PC-9 (cell line): Measurements from ENCODE around the gene UXS1. TPM values are rescaled to one million over a fixed set of nuclear protein-coding genes. Genes with fewer than 3 reads are reported as not detected.
"Not testable (repeated sequence)": the region's sequence is repeated elsewhere in the genome, so short reads cannot be mapped to it uniquely, and the experiment has no call there.

Experiments used
- Bru-seq: library from RNA; stranded (reverse); fragments of 400-500 nt; gene quantifications from one replicate; lab custom pipeline; 2021; lab: Mats Ljungman, UMichigan
- BruChase-seq, 2 experiments: library from RNA; stranded (reverse); fragments of 400-500 nt; gene quantifications; one replicate each; lab custom pipeline; 2021; lab: Mats Ljungman, UMichigan
- BruUV-seq: library from RNA; stranded (reverse); fragments of 400-500 nt; replicated peaks from 2 replicates; lab custom pipeline; 2021; lab: Mats Ljungman, UMichigan
- CTCF ChIA-PET: fragments of 300-600 bp; sonication (Branson Sonifier 250); formaldehyde crosslinking; loops from one replicate; lab custom pipeline; 2022; ENCODE audit warnings: antibody characterized with exemption; lab: Charles Lee
- POLR2A ChIA-PET: fragments of 300-600 bp; sonication (Branson Sonifier 250); formaldehyde crosslinking; loops from one replicate; lab custom pipeline; 2022; ENCODE audit warnings: antibody characterized with exemption; ENCODE audit not compliant: unreplicated experiment; lab: Charles Lee
- DNase-seq, 2 experiments: peaks; one replicate each; pipeline versions ENCODE4 v3.0.0 to v3.0.0-alpha.2; 2015 to 2022; ENCODE audit warnings: mixed read lengths in 1 of 2
- H2AFZ ChIP-seq: fragments of 200-600 bp; sonication (generic); 2 replicates; pipeline ENCODE4 v1.8.1; 2017; ENCODE audit warnings: antibody characterized with exemption
- H3F3A ChIP-seq: fragments of 200-600 bp; sonication (generic); 2 replicates; pipeline ENCODE4 v1.8.1; 2017; ENCODE audit warnings: antibody characterized with exemption, mild to moderate bottlenecking, low read depth; ENCODE audit not compliant: insufficient read depth
- H3K27ac ChIP-seq: fragments of 200-600 bp; sonication (generic); 2 replicates; pipeline ENCODE4 v1.6.1; 2016; ENCODE audit warnings: mixed run types
- H3K27me3 ChIP-seq: fragments of 200-600 bp; sonication (generic); 2 replicates; pipeline ENCODE4 v1.6.1; 2016; ENCODE audit warnings: low read depth, mixed run types; ENCODE audit not compliant: insufficient read depth
- H3K36me3 ChIP-seq: fragments of 200-600 bp; sonication (generic); 2 replicates; pipeline ENCODE4 v1.6.1; 2016; ENCODE audit warnings: low read depth, mixed run types
- H3K4me1 ChIP-seq: fragments of 200-600 bp; sonication (generic); replicated peaks from 2 replicates; pipeline ENCODE4 v1.6.1; 2016; ENCODE audit warnings: mixed run types; ENCODE audit not compliant: insufficient read depth
- H3K4me2 ChIP-seq: fragments of 200-600 bp; sonication (generic); 2 replicates; pipeline ENCODE4 v1.6.1; 2017; ENCODE audit warnings: mixed run types
- H3K4me3 ChIP-seq: fragments of 200-600 bp; sonication (generic); 2 replicates; pipeline ENCODE4 v1.6.1; 2016; ENCODE audit warnings: mixed run types
- H3K79me2 ChIP-seq: fragments of 200-600 bp; sonication (generic); 2 replicates; pipeline ENCODE4 v1.6.1; 2017; ENCODE audit warnings: low read depth, mixed run types
- H3K9me2 ChIP-seq: fragments of 200-600 bp; sonication (generic); 2 replicates; pipeline ENCODE4 v1.8.1; 2017; ENCODE audit warnings: mild to moderate bottlenecking; ENCODE audit not compliant: insufficient read depth
- H3K9me3 ChIP-seq: fragments of 200-600 bp; sonication (generic); 2 replicates; pipeline ENCODE4 v1.8.1; 2016; ENCODE audit warnings: low read depth; ENCODE audit not compliant: insufficient read depth
- H4K20me1 ChIP-seq: fragments of 200-600 bp; sonication (generic); 2 replicates; pipeline ENCODE4 v1.8.1; 2017; ENCODE audit not compliant: insufficient read depth
- CTCF ChIP-seq: fragments of 200-600 bp; sonication (generic); conservative IDR thresholded peaks from 2 replicates; pipeline ENCODE4 v1.6.1; 2017; ENCODE audit warnings: mixed run types, antibody characterized with exemption, mild to moderate bottlenecking, moderate library complexity
- EZH2 ChIP-seq: fragments of 200-600 bp; sonication (generic); IDR thresholded peaks from 2 replicates; pipeline ENCODE4 v1.8.0; 2017; ENCODE audit warnings: antibody characterized with exemption, low read depth
- intact Hi-C: fragments of 100-400 bp; cut with micrococcal nuclease; formaldehyde crosslinking; loops from one replicate; pipeline ENCODE4 v1.10.0; 2022; ENCODE audit not compliant: unreplicated experiment
- long read RNA-seq: library from polyadenylated mRNA; stranded (forward); transcript quantifications from one replicate; pipeline ENCODE4 v2.0.0, GENCODE V29; 2022
- total RNA-seq: library from RNA; stranded (reverse); gene quantifications from 2 replicates; pipeline ENCODE4 v1.2.3, GENCODE V29; 2021

UXS1 gene
- total RNA-seq (61.3 and 65.6 TPM in 2 replicates), Bru-seq, nascent RNA (percentile 80 among the genes with signal in this experiment), BruChase-seq, experiment 1, labeled RNA remaining after a 2-hour chase (percentile 78 among the genes with signal in this experiment), BruChase-seq, experiment 2, labeled RNA remaining after a 6-hour chase (percentile 73 among the genes with signal in this experiment)
- long read RNA-seq, transcript UXS1-201 (15 exons, 2,099 nt): minor isoform, 16 of 108 reads
- long read RNA-seq, transcript UXS1-203 (15 exons, 1,839 nt): major isoform, 69 of 108 reads
- long read RNA-seq, partial matches to known transcripts: 4 of 108 reads
- long read RNA-seq, other reads (novel, unspliced or antisense): 17 of 108 reads

GRCh38 chr2:106193977-106194778 lies at the start of gene UXS1:
UXS1 (minus strand) TSS chr2:106194301; CDS start chr2:106194241, 60 bp downstream.
- TF ChIP-seq EZH2 (no peak), CTCF (no peak)
- no peaks in the 10 kb centered on the region for H3K9me2 ChIP-seq
- H3K27ac ChIP-seq: peak within 1 kb of the TSS; percentile 56
- peak within 1 kb of the TSS; percentile 88 for H2AFZ ChIP-seq
- ChIA-PET POLR2A (interaction anchor here (0.5 kb wide), 1 partner anchor 53 kb away, joined by 3 read pairs; no protein-coding TSS in a partner anchor), CTCF (no interaction called here)
- peaks cover 18% of the 10 kb centered on the region for H3K4me1 ChIP-seq
- no peaks in the 10 kb centered on the region for H4K20me1 ChIP-seq
- H3K36me3 ChIP-seq: no peaks in the 10 kb centered on the region
- intact Hi-C loops: loop anchor here (1.0 to 5.0 kb wide), 3 partner anchors 32 to 79 kb away; no protein-coding TSS in a partner anchor
- peak within 1 kb of the TSS; percentile 87 for H3K4me2 ChIP-seq
- H3K9me3 ChIP-seq: no peaks in the 10 kb centered on the region
- H3F3A ChIP-seq: peaks cover 17% of the 10 kb centered on the region
- no TSS peak for BruUV-seq
- H3K4me3 ChIP-seq: peak within 1 kb of the TSS; percentile 94
- H3K79me2 ChIP-seq: peaks cover 37% of the 10 kb centered on the region
- H3K27me3 ChIP-seq: no peaks in the 10 kb centered on the region
- DNase-seq: peak; percentile 89 to 97

DNA sequence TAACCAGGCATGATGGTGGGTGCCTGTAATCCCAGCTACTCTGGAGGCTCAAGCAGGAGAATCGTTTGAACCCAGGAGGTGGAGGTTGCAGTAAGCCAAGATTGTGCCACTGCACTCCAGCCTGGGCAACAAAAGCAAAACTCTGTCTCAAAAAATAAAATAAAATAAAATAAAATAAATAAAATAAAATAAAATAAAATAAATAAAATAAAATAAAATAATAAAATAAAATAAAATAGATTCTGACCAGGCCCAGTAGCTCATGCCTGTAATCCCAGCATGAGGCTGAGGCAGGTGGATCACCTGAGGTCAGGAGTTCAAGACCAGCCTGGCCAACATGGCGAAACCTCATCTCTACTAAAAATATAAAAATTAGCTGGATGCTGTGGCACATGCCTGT lies 45.4 kb upstream of the UXS1 start:
- H3K79me2 ChIP-seq, H3K4me2 ChIP-seq, CTCF ChIA-PET, H4K20me1 ChIP-seq, H3K9me3 ChIP-seq, H3K4me3 ChIP-seq, POLR2A ChIA-PET, DNase-seq, H2AFZ ChIP-seq, H3K27ac ChIP-seq, H3K36me3 ChIP-seq, H3K9me2 ChIP-seq, H3K4me1 ChIP-seq, H3F3A ChIP-seq, H3K27me3 ChIP-seq, BruUV-seq, intact Hi-C loops: not testable (repeated sequence)

DNA sequence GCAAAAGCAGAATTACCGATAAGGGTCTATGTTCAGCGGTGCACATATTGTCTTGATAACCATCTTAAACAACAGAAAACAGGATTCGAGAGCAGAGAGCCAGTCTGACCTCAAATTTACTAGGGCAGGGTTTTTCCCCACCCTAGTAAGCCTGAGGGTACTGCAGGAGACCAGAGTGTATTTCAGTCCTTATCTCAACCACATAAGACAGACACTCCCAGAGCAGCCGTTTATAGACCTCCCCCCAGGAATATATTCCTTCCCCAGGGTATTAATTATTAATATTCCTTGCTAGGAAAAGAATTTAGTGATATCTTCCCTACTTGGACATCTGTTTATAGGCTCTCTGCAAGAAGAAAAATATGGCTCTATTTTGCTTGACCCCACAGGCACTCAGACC lies 41.3 kb upstream of the UXS1 start:
- BruUV-seq, H3K4me3 ChIP-seq, H3K4me1 ChIP-seq, DNase-seq, H3K36me3 ChIP-seq, H4K20me1 ChIP-seq, H3K4me2 ChIP-seq, H3K79me2 ChIP-seq, H3K9me2 ChIP-seq, intact Hi-C loops, H3K9me3 ChIP-seq, H3K27me3 ChIP-seq, POLR2A ChIA-PET, H3F3A ChIP-seq, H2AFZ ChIP-seq, H3K27ac ChIP-seq: not testable (repeated sequence)
- CTCF ChIA-PET: interaction anchor here (0.7 kb wide), 1 partner anchor 681 kb away, joined by 7 read pairs; no protein-coding TSS in a partner anchor

- Histone ChIP-seq H3K27me3 (no peaks in the 10 kb centered on the region; the same call in 1 of the 2 replicates), H4K20me1 (no peaks in the 10 kb centered on the region), H3K9me2 (no peaks in the 10 kb centered on the region), H2AFZ (no peak overlapping the region), H3K9me3 (no peaks in the 10 kb centered on the region), H3K36me3 (no peaks in the 10 kb centered on the region), H3K79me2 (no peaks in the 10 kb centered on the region), H3K4me2 (no peak overlapping the region), H3F3A (no peaks in the 10 kb centered on the region), H3K4me3 (no peak overlapping the region), H3K27ac (no peak overlapping the region), H3K4me1 (no peaks in the 10 kb centered on the region)
- TF ChIP-seq EZH2 (no peak), CTCF (no peak)
- DNase-seq: no peak
- intact Hi-C loops: no loop called here
- ChIA-PET POLR2A (no interaction called here), CTCF (no interaction called here)
- no TSS peak for BruUV-seq
Measured at GRCh38 chr2:106233350-106233706, 39.2 kb upstream of the UXS1 start.
